OCI-LY3 (cell line): ENCODE results near the gene UBA1.

ENCODE experiments used
- H2AFZ ChIP-seq: fragments of 200-600, 300-600 bp; shearing (Covaris generic); 2 replicates; pipeline ENCODE4 v1.6.0; 2014; ENCODE audit warnings: antibody characterized with exemption, low read depth, low read length
- H3K27ac ChIP-seq: fragments of 200-600, 300-600 bp; sonication (generic); 2 replicates; pipeline ENCODE4 v1.5.1; 2014; ENCODE audit warnings: mild to moderate bottlenecking, low read length, moderate library complexity, mixed read lengths
- H3K27me3 ChIP-seq: fragments of 200-600, 300-600 bp; sonication (generic); 2 replicates; pipeline ENCODE4 v1.6.1; 2014; ENCODE audit warnings: low read depth, low read length, mixed read lengths
- H3K36me3 ChIP-seq: fragments of 200-600, 300-600 bp; sonication (generic); replicated peaks from 2 replicates; pipeline ENCODE3; 2014; ENCODE audit warnings: low read depth, low read length, mixed read lengths
- H3K4me1 ChIP-seq: fragments of 300-600, 200-600 bp; sonication (generic); 2 replicates; pipeline ENCODE4 v1.6.1; 2014; ENCODE audit warnings: low read length, mixed read lengths
- H3K4me2 ChIP-seq: fragments of 200-600, 300-600 bp; sonication (generic); 2 replicates; pipeline ENCODE4 v1.6.1; 2014; ENCODE audit warnings: low read length, mixed read lengths
- H3K4me3 ChIP-seq: fragments of 300-600, 200-600 bp; sonication (generic); 2 replicates; pipeline ENCODE4 v1.5.1; 2014; ENCODE audit warnings: antibody characterized with exemption, mild to moderate bottlenecking, low read length, moderate library complexity
- H3K79me2 ChIP-seq: fragments of 300-600, 200-600 bp; shearing (Covaris generic); 2 replicates; pipeline ENCODE4 v1.6.1; 2014; ENCODE audit warnings: mild to moderate bottlenecking, low read length, mixed read lengths
- H3K9ac ChIP-seq: fragments of 300-600, 200-600 bp; shearing (Covaris generic); 2 replicates; pipeline ENCODE4 v1.6.0; 2014; ENCODE audit warnings: mild to moderate bottlenecking, low read length, moderate library complexity
- H3K9me3 ChIP-seq: fragments of 200-600, 300-600 bp; shearing (Covaris generic); 2 replicates; pipeline ENCODE4 v1.6.1; 2014; ENCODE audit warnings: low read length, mixed read lengths; ENCODE audit not compliant: insufficient read depth
- H4K20me1 ChIP-seq: fragments of 200-600, 300-600 bp; sonication (generic); 2 replicates; pipeline ENCODE4 v1.6.1; 2016; ENCODE audit warnings: low read length, mixed read lengths; ENCODE audit not compliant: insufficient read depth
- EZH2phosphoT487 ChIP-seq: fragments of 200-600 bp; shearing (Covaris generic); IDR thresholded peaks from 2 replicates; pipeline ENCODE4 v1.6.1; 2018; ENCODE audit warnings: antibody characterized with exemption, mixed run types, low read depth
- TF ChIP-seq, protein P1 (sequence below): fragments of 200-600, 300-600 bp; sonication (generic); IDR thresholded peaks from 2 replicates; pipeline ENCODE4 v1.5.1; 2014; ENCODE audit warnings: antibody characterized with exemption, low read length, low read depth

The UBA1 gene

DNA sequence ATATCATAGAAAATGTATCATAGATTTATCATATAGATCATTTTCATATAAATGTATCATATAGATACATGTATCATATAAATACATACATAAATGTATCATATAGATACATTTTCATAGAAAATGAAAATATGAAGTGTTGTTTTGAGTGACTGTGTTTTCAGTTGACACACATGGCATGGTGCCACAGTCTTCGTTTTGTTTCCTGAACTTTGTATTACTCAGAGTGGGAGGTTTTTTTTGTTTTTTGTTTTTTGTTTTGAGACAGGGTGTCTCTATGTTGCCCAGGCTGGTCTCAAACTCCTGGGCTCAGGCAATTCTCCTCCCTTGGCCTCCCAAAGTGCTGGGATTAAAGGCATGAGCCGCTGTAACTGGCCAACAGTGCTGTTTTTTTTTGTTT, 44.7 kb upstream of the UBA1 start:
- Histone ChIP-seq H4K20me1 (peaks cover 36% of the 10 kb centered on the region), H3K9ac (no peak overlapping the region), H3K9me3 (no peaks in the 10 kb centered on the region), H3K4me2 (no peak overlapping the region), H3K79me2 (peaks cover 90% of the 10 kb centered on the region), H3K4me1 (peaks cover 13% of the 10 kb centered on the region), H3K36me3 (peaks cover 30% of the 10 kb centered on the region), H3K27ac (no peak overlapping the region), H3K27me3 (no peaks in the 10 kb centered on the region), H3K4me3 (no peak overlapping the region), H2AFZ (no peak overlapping the region)
- TF ChIP-seq, protein P1, sequence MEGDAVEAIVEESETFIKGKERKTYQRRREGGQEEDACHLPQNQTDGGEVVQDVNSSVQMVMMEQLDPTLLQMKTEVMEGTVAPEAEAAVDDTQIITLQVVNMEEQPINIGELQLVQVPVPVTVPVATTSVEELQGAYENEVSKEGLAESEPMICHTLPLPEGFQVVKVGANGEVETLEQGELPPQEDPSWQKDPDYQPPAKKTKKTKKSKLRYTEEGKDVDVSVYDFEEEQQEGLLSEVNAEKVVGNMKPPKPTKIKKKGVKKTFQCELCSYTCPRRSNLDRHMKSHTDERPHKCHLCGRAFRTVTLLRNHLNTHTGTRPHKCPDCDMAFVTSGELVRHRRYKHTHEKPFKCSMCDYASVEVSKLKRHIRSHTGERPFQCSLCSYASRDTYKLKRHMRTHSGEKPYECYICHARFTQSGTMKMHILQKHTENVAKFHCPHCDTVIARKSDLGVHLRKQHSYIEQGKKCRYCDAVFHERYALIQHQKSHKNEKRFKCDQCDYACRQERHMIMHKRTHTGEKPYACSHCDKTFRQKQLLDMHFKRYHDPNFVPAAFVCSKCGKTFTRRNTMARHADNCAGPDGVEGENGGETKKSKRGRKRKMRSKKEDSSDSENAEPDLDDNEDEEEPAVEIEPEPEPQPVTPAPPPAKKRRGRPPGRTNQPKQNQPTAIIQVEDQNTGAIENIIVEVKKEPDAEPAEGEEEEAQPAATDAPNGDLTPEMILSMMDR, result no peak
- no peak for TF ChIP-seq EZH2phosphoT487

DNA sequence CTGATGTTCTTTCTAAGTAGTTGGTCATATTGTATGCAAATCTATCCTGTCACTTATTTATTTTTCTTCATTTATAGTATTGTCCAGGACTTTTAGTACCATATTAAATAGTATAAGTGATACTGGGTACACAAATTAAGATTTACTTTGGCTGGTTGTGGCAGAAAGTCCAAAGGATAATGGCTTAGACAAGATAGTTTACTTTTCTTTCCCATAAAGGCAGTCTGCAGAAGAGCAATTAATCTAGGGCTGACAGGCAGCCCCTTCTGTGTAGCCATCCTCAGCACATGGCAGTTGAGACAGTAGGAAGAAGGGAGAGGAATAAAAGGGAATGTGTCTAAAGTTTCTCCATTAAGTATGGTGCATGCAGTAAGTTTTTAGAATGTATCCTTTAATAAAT, 42.2 kb upstream of the UBA1 start:
- Histone ChIP-seq H2AFZ (no peak overlapping the region), H3K4me1 (peaks cover 11% of the 10 kb centered on the region), H3K4me2 (no peak overlapping the region), H3K9ac (no peak overlapping the region), H3K4me3 (no peak overlapping the region), H3K36me3 (peaks cover 43% of the 10 kb centered on the region), H3K27me3 (no peaks in the 10 kb centered on the region), H3K9me3 (no peaks in the 10 kb centered on the region), H3K79me2 (peaks cover 96% of the 10 kb centered on the region), H4K20me1 (peaks cover 29% of the 10 kb centered on the region), H3K27ac (no peak overlapping the region)
- TF ChIP-seq, protein P1, result no peak
- no peak for TF ChIP-seq EZH2phosphoT487

DNA sequence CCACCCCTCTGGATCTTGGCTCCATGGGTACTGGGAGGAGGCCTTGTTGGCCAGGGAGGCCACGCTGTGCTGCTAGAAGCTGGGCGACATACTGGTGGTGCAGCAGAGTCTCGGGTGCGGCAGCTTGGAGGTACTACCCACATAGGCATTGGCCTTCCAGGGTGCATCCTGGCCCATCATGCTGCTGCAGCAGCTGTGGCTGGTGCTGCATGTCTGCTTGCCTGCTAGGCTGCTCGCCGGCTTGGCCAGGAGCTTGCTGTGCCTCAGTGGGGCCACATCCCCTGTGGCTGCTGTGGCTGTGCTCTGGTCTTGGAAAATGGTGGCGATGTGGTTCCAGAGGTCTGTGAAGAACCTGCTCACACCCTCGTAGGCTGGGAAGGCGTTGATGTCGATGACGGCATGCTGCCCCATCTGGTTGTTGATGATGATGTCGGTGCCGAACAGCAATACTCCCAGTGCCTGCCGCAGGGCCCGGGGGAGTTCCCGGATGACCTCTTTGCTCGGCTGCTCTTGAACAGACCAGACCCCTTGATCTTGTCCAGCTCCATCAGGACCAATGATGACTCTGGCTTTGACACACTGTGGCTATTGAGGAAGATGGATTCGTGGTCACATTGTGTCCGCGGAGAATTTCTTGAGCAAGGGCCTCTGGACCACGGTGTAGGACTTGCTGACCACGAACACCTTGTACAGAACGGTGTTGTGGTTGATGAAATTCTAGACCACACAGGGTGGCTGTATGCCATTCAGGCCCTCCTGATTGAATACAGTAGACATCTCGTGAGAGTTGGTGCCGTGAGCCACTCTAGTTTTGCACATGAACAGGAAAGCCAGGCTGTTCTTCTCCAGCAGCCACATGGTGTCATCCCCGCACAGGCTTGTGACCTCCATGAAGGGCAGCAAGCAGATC, 36.8 kb upstream of the UBA1 start:
- no peak for TF ChIP-seq EZH2phosphoT487
- TF ChIP-seq, protein P1, result no peak
- Histone ChIP-seq H3K9me3 (no peaks in the 10 kb centered on the region), H4K20me1 (peaks cover 34% of the 10 kb centered on the region), H3K4me1 (no peaks in the 10 kb centered on the region), H3K4me2 (no peak overlapping the region), H3K27ac (no peak overlapping the region), H3K36me3 (peaks cover 38% of the 10 kb centered on the region), H3K27me3 (no peaks in the 10 kb centered on the region), H3K4me3 (no peak overlapping the region), H3K79me2 (peaks cover 98% of the 10 kb centered on the region), H3K9ac (no peak overlapping the region), H2AFZ (no peak overlapping the region)

DNA sequence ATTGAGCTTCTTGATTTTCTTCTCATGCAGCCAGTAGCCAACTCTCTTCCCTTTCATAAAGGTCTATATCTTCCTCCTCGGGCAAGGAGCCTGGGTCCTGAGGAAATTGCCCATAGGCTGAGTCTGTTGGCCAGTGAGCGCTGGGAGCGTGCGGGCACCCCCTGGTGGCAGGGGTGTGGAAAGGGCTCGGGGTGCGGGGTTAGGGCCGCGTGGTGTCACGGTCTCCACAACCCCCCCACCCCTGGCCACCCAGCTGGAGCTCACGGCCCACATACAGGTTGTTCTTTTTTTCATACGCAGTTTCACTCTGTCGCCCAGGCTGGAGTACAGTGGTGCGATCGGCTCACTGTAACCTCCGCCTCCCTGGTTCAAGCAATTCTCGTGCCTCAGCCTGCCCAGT, 35.5 kb upstream of the UBA1 start:
- H3K27ac ChIP-seq, result no peak overlapping the region
- peaks cover 34% of the 10 kb centered on the region for H4K20me1 ChIP-seq
- no peaks in the 10 kb centered on the region for H3K9me3 ChIP-seq
- no peak overlapping the region for H3K4me3 ChIP-seq
- H3K9ac ChIP-seq, result no peak overlapping the region
- H3K4me2 ChIP-seq, result no peak overlapping the region
- H3K36me3 ChIP-seq, result peaks cover 41% of the 10 kb centered on the region
- TF ChIP-seq EZH2phosphoT487, result no peak
- TF ChIP-seq, protein P1, result no peak
- H3K27me3 ChIP-seq, result no peaks in the 10 kb centered on the region
- no peaks in the 10 kb centered on the region for H3K4me1 ChIP-seq
- no peak overlapping the region for H2AFZ ChIP-seq
- peaks cover 98% of the 10 kb centered on the region for H3K79me2 ChIP-seq
